Stimulated activated CD8-positive, alpha-beta memory T cell treated with anti-CD3 and anti-CD28 coated beads, Interleukin-15, amount 100 ng/mL, for 24 hours (primary cell): ENCODE measurements around the gene SSPN.

Source experiments
- DNase-seq: peaks from one replicate; pipeline ENCODE4 v3.0.0-alpha.2; 2020; ENCODE audit warnings: low read depth

The SSPN gene, protein sequence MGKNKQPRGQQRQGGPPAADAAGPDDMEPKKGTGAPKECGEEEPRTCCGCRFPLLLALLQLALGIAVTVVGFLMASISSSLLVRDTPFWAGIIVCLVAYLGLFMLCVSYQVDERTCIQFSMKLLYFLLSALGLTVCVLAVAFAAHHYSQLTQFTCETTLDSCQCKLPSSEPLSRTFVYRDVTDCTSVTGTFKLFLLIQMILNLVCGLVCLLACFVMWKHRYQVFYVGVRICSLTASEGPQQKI

DNA sequence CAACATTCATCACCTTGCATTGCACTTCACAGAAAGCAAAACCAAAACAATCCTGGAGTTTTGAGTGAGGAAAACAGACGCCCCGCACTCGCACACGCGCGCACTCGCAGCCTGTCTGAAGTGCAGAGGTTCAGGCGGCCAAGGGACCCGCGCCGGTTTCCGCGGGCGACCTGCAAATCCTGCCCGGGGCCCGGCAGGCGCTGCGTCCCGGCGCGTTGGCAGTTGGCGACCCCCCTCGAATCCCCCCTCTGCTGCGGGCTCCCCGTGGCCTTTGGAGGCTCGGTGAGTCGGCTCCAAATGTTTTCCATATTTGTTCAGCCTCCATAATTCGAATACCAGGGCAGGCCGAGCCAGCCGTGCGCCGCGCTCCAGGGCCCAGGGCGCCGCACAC lies at the start of gene SSPN:
Gene SSPN, plus strand, starts transcription at position 324 of the 391 bp plus-strand sequence. CDS start 100 bp downstream, outside the sequence.
- no peak for DNase-seq

DNA sequence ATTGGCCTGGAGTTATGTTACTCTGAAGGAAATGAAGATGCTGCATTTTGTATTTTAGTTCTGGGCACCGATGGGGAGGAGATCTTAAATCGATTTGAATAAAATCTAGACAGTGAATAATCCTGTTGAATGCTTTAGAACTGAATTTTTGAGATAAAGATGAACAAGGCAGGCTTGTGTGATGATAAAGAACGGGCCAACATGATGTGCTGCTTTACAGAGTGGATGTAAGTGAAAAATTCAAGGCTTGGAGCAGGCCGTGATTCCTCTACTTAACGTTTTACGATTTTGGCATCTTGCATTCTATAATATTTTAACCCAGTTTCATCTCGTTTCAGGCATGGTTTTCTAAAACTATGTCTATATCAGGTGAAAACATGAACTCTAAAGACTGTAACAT lies 47.1 kb upstream of the SSPN start:
- no peak for DNase-seq

DNA sequence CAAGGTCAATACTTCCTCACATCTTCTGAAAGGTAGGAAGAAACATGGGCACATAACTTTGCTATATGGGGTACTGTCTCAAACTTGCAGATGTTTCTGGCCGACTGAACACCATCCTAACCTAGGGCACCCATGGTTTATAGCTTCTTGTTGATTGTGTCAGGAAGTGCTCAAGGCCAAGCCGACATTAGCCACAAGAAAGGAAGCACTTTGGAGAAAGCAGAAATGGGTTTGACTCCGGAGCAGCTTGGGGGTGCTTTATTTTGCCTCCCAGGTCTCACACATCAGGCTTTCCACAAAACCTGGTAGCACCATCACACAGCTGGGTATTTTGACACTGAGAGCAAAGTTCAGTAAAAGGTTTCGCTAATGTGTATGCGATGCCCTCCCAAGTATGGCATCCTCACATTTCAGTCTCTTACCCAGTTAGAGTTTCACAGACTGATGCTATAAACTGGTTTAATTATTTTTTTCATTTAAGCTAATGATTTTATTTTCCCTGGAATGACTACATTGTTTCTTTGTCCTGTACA lies 45.3 kb upstream of the SSPN start:
- no peak for DNase-seq

DNA sequence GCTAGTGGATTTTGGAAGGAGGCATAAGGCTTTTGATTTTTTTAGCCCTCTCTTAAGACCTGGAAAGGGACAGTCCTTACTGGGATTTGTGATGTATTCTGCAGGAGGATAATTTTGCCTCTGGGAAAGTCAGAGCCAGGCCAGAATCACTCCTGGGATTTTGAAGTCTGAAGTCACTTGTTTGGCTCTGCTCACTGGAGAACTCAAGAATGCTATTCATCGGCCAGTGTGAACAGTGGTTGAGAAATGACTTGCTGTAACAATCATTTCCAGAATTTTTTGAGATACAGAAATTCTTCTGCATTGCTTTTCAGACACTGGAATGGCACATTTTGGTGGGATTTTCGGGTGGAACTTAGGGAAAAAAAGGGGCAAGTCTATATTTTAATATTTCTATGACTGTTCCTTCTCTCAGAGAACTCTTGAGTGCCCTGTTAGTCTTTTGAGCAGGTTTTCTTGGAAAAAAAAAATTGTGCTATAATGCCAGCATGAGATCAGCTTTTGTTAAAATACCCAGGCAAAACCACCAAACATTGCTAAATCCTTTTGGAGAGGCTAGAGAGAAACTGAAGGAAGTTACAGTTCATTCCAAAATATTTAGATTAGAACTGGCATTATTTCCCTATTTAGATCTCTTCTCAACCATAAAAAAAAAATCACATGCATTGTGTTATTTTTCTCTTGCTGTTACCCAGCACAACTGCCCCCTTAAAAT lies 44.5 kb upstream of the SSPN start:
- DNase-seq = no peak

DNA sequence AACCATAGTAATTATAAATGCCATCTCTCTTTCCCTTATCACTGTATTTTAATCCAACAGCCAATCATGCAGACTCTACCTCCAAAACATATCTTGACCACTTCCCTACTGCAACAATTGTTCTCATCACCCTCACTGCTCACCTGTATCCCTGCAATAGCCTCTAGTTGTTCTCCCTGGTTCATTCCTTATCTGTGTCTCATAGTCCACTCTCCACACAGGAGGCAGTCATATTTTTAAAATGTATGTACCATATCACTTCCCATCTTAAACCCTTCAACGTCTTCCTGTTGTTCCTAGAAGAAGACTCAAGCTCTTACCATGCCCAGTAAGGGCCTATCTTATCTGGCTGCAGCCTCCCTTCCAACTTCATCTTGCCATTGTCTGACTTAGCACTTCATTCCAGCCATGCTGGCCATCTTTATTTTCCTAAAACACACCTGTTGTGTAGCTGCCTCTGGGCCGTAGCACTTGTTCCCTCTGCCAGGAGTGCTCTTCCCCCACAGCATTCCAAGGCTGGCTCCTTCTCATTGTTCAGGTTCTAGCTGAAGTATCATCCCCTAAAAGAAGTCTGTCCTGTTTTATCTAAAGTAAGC lies 42.8 kb upstream of the SSPN start:
- DNase-seq = no peak

DNA sequence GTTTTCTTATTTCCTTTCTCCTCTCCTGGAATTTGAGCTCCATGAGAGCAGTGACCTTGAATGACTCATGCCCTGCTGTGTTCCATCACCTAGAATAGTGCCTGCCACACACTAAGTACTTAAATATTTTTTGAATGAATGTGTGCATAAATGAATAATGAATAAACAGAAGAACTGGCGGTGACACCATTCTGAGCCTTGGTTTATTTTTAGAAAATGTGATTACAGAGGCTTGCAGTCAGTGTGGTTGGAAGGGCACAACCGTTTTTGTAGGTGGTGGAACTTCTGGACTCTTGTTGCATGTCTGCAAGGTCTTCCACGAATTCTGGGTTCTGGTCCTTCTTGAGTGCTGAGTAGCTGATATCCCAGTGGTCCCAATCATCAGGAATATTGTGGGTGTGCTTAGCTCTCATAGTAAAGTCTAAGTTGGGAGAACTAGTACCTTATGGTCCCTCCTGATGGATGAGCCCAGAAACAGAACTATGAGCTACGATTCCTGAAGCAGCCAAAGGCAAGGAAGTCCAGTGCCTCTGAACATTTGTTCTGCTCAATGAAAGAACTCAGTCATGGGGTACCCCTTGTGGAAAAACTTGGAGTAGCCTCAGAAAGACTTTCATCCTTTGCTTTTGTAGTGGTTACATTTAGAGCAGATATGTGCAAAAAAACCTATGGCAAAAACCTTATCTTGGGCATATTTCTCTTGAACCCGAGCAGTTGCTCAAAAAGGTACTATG lies 41.8 kb upstream of the SSPN start:
- DNase-seq = no peak

DNA sequence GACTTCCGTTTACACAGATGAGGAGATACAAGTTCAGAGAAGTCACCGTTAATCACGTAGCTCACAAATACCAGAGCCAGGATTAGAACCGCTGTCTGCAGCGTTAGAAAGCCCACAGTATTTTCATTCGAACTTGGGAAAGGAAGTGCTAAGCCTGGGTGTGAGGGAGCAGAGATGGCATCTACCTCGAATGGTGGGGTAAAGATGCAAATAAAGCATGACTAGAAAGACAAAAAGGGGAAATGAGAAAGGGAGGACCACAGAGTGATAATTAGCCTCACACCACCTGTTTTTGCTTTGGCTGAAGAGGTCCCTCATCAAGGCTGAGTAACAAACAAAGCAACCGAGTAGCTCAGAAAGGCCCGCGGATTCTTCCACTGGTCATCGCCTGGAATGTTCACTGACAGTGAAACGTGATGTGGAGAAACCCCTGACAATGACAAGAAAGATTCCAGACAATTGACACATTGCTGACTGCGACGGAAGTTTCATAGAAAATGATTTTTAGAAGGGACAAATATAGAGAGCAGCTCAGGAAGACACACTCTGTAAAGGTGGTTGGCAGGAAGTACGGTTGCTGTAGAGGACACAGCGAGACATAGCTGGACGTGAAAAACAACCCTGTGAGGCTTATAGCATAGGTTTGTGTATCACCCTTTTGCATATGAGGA lies 39.0 kb upstream of the SSPN start:
- no peak for DNase-seq

DNA sequence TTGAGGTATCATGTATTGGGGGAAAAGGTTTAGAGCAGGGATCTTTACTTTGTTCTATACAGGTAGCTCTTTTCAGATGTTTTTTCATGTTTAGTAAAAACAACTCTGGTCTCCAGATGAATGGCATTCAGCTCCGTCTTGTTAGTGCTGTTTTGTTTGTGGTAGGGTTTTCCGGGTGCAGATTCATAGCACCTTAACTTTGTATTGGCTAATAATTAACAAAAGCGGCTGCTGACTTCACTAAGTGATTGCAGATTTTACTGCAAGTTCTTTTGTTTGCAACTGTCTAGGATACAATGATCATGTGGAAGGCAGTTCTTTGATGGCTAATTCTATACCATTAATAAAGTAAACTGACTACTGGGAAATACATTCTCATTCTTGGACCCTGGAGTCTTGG lies 38.4 kb upstream of the SSPN start:
- DNase-seq = no peak

DNA sequence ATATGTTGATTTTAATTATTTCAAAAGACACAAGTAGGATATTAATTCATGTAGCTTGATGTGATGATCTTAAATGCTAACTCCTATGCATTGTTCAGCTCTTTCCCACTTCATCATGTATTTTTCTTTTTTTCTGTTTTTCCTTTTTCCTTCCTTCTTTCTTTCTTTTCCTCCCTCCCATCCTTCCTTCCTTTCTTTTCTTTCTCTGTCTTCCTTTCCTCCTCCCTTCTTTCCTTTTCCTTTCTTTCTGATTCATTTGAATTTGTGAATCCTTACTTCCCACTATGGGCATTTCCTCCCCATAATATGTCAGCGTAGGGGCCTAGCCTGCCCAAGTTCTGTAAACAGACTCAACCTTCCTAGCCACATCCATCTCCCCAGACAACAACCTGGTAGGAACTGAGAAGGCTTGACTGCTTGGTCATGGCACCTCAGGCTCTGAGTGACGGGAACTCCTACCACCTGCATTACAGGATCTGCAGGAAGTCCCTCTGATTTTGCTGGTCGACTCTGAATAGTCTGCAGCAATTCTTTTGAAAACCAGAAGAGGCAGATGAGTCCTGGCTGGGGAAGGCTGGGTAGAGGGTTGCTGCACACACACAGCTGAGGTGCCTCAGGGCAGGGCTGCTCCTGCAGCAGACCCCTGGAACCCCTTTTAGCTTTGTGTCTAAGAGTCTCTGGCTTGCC lies 37.2 kb upstream of the SSPN start:
- no peak for DNase-seq

DNA sequence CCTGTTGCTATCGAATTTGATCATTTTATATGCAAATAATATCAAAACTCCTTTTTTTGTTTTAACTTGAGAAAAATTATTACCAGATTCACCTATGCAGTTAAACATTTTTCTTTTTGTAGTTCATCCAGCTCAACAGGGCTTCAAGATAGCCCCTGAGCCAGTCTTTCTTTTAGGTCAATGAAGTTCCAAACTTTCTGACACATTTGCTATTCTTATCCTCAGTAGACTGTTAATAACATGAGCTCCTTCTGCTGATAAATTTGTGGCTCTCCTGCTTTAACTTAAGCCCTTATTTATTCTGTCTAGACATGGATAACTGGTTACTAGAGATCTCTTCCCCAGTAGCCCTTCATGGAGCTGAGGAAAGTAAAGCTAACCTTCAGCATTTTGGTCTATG lies 33.2 kb upstream of the SSPN start:
- no peak for DNase-seq

DNA sequence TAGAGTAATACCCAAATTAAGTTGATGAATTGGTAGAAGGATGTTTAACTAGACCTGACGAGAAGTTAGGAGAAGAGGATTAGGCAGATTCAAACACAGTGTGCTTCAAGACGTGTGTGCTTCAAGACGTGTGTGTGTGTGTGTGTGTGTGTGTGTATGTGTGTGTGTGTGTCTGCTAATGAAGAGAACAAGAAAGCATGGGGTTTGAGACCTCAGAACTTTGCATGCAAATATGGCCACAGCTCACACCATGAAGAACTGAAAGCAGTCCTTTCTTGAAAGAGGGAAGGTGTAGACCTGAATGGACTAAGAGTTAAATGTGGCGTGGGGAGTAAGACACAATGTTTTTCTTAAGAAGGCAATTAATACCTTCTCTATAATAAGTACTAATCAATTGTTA lies 32.5 kb upstream of the SSPN start:
- DNase-seq = no peak

DNA sequence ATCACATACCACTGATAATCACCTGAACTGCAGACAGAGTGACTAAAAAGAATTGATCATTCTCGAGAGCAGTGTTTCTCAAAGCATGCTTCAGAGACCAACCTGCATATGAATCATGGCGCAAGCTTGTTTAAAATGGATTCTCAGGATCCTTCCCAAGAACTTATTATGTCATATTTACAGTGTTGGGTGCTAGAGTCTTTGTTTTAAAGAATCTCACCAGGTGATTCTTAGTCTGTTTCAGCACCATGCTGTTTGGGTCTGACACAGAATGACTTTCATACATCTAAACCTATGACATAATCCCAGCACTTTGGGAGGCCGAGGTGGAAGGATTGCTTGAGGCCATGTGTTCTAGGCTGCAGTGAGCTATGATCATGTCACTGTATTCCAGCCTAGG lies 31.3 kb upstream of the SSPN start:
- no peak for DNase-seq

DNA sequence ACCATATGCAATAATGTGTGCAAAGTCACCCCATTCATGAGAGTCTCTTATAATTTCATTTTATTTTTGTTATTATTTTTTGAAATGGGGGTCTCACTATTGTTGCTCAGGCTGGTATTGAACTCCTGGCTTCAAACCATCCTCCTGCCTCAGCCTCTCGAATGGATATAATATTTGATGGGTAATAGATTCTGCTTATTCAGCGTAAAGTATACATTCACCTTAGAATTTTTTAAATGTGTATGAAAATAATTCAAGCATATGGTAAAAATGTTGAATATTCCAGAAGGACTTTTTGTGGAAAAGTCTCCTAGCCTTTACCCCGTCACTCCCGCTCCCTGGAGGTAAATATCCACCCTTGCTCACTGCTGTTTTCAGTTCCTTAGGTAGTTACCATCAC lies 23.4 kb upstream of the SSPN start:
- no peak for DNase-seq

DNA sequence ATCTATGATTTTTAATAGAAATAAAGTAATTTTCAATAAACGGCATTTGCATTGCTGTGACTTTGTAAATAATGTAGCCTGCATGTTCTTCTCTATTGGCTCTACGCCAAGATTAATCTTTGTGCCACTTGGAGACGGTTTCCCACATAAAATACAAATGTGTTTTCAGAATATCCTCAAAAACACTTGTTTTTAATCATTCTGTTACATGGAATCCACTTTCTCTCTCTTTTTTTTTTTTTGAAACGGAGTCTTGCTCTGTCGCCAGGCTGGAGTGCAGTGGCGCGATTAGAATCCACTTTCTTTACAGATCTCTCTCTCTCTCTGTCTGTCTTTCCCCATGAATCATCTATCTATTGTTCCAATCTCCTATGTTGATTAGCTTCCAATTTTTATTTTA lies 22.8 kb upstream of the SSPN start:
- DNase-seq = no peak

DNA sequence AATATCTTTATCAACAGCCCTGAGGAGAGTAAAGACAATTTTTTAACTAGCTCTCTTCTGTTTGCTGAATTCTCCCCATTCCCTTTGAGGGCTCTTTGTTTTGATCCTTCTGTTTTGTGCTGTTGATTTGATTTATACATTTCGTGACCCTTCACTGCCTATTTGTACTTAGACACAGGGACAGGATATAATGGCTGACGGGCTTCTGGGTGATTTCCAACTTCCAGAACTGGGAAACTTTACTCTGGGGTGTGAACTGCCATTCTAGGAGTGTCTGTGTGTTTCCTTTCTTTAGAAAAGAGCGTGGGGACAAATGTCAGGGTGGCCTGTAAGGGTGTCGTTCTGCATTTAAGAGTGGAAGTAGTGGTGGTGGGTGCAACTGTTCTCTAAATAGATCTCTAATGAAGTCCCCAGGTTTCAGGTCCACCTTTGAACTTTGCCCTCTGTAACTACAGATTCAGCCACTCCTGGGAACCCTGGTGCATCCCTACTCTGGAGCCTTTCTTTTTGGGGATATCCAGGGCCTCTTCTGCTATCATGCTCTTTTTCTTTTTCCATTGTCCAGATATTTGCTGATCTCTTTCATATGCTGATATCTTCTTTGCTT lies 22.3 kb upstream of the SSPN start:
- no peak for DNase-seq

DNA sequence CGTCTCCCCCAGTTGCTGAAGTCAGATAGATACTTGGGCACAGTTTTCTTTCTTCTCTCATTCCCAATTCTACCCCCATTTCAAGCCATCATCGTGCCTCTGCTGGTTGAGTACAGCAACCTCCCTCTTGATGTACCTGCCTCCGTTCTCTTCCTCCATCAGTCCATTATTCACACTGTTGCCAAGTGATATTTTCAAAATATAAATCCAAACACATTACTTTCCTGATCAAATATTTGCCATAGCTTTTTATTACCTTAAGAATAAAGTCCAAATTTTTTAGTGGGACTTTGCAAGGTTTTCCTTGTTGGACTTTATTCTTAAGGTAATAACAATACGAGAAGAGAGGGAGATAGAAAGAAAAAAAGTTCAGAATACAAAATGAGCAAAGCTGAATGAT lies 18.6 kb upstream of the SSPN start:
- DNase-seq = no peak

DNA sequence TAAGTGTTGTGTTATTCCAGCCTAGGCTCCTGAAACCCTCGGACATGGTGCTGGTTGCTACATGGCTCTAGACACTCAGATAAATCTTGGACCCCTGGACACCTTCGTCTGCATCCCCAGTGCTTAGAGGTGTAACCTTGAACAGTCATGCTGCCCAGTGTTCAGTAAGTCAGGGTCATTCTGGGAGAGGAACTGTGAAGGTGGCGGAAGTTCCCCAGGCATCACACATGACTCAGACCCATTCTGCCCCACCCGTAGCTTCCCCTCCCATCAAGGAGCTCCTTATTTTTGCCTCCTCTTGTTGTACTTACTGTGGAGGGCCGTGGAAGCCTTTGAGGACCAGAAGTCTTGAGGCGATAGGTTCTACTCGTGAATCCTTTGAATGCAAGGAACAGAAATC lies 18.1 kb upstream of the SSPN start:
- no peak for DNase-seq

DNA sequence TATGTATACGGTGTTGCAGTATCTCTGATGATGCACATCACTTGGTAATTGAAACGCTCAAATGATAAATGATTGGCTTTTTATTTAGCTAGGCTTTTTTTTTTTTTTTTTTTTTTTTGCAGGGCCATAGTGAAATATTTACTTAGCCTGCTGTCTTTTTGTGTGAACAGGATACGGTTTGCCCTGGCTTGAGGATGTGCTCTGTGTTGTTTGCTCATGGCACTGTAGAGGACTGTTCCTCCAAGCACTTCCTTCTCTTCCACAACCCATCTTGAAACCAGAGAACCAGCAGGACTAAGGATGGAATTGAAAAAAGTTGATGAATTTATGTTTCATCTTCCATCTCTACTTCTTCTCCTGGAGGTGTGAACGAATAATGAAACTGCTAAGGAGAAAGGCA lies 15.5 kb upstream of the SSPN start:
- DNase-seq = no peak

DNA sequence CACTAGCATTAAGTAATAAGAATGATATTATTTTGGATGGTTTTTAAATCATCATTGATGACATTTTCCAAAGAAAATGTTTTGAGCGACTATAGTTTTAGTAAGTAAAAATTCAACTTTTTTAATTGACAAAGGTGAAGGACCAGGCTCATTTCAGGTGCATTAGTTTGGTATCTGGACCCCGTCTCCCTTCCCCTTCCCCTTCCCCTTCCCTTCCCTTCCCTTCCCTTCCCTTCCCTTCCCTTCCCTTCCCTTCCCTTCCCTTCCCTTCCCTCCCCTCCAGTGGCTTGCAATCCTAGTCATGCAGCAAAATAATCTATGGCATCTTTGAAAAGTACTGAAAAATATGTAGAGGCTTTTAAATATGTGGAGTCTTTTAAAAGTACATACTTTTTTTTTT lies 13.0 kb upstream of the SSPN start:
- no peak for DNase-seq

DNA sequence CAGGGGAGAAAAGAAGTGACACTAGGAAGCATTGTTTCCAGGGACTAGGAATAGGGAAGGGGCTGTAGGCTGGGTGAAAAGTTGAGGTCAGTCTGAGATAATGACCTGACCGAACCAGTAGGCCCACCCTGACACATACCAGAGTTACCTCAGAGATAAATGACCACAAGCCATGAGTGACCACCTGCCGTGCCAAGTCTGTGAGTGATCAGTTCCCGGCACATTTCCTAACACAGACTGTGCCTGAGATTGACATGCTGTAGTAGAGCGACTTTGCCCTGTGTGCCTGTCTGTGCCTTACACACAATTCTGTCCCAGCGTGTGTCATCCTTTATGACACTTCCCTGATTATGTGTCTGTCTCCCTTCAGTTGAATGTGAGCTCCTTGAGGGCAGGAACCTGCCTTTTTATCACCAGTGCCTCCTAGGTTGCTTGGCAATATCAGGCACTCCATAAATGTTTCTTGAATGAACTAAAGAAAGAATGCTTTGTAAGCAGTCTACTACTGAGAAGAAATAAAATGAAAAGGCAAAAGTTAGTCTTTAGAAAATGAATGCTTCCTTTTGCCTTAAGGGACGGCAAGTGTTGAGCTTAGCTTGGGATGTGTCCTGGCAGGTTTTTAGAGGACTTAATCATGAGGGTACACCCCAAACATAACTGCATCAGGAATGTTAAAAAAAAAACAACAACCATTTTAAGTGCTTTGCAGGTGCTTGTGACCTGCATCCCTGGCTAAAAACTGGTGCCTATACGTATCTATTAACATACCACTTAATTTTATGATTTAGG lies 9.6 kb upstream of the SSPN start:
- no peak for DNase-seq
